ENCODE results near the gene INPP5D. TPM values are rescaled to one million over a fixed set of nuclear protein-coding genes. Genes with fewer than 3 reads are reported as not detected.
A peak's percentile ranks its signal among the peaks of the same experiment; 100 is the strongest.

INPP5D gene
- total RNA-seq, 4 donors from 2014 or later = 11.6 to 333 (median 26.2) TPM

DNA sequence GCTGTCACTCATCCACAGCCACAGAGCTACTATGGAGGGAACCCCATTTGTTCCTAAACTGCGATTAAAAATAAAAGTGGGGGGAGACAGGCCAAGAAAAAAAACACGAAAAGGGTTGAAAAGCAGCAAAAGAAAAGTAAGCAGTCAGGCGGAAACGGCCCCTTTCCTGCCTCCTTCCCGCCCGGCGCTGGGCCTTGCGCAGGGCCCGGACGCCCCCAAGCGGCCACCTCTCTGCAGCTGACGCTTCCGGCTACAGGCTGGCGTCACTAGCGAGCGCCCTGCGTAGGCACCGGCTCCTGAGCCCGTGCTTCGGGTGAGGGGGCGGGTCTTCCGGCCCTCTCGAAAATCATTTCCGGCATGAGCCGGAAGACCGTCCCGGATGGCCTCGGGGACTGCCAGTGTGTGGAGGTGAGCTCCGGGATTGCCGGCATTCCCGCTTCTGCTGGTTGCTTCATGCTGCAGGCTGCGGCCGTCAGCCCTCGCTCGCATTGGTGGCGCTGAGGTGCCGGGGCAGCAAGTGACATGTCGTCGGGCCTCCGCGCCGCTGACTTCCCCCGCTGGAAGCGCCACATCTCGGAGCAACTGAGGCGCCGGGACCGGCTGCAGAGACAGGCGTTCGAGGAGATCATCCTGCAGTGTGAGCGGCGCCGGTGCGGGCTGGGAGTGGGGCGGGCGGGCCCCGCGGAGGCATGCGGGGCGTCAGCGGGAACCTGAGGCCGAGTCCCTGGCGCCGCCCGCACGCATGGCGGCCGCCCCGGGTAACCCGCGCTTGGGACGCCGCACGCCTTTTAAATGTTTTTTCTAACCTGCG, 191.4 kb downstream of the INPP5D start, which contains the start of gene ATG16L1:
TSS of gene ATG16L1 (plus strand) at position 368 of the 811 bp plus-strand sequence. CDS start at position 523, 155 bp downstream.
- H3K4me1 ChIP-seq = peaks cover 0 to 22% (median 5%) of the 10 kb centered on the region in 4 donors
- peak; percentile 91 to 93 for TF ChIP-seq POLR2A (IDR thresholded peaks at IDR 0.05)
- TF ChIP-seq, protein P1, sequence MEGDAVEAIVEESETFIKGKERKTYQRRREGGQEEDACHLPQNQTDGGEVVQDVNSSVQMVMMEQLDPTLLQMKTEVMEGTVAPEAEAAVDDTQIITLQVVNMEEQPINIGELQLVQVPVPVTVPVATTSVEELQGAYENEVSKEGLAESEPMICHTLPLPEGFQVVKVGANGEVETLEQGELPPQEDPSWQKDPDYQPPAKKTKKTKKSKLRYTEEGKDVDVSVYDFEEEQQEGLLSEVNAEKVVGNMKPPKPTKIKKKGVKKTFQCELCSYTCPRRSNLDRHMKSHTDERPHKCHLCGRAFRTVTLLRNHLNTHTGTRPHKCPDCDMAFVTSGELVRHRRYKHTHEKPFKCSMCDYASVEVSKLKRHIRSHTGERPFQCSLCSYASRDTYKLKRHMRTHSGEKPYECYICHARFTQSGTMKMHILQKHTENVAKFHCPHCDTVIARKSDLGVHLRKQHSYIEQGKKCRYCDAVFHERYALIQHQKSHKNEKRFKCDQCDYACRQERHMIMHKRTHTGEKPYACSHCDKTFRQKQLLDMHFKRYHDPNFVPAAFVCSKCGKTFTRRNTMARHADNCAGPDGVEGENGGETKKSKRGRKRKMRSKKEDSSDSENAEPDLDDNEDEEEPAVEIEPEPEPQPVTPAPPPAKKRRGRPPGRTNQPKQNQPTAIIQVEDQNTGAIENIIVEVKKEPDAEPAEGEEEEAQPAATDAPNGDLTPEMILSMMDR (IDR thresholded peaks at IDR 0.05) = peak; percentile 84 to 99 (median 96)
- peaks cover 0 to 8% (median 0%) of the 10 kb centered on the region in 3 donors for H3K36me3 ChIP-seq
- H3K27ac ChIP-seq = peak within 1 kb of the TSS; percentile 87 to 91 (median 90)
- no peaks in the 10 kb centered on the region for H3K27me3 ChIP-seq
- peak within 1 kb of the TSS; percentile 89 to 98 (median 95) for H3K4me3 ChIP-seq
- H3K9me3 ChIP-seq = no peaks in the 10 kb centered on the region
- DNase-seq = peak; percentile 94 to 98 (median 98)

GRCh38 chr2:233252227-233252626, 192.1 kb downstream of the INPP5D start:
- no peak for TF ChIP-seq POLR2A (IDR thresholded peaks at IDR 0.05)
- TF ChIP-seq, protein P1 (IDR thresholded peaks at IDR 0.05) = no peak
- H3K4me1 ChIP-seq = peaks cover 0 to 22% (median 5%) of the 10 kb centered on the region in 4 donors
- peaks cover 0 to 15% (median 0%) of the 10 kb centered on the region in 3 donors for H3K36me3 ChIP-seq
- no peaks in the 10 kb centered on the region for H3K9me3 ChIP-seq
- DNase-seq = no peak
- H3K27ac ChIP-seq = peak overlapping the region; percentile 87 to 91 (median 90)
- no peaks in the 10 kb centered on the region for H3K27me3 ChIP-seq
- peak overlapping the region; percentile 89 to 98 (median 95) for H3K4me3 ChIP-seq

DNA sequence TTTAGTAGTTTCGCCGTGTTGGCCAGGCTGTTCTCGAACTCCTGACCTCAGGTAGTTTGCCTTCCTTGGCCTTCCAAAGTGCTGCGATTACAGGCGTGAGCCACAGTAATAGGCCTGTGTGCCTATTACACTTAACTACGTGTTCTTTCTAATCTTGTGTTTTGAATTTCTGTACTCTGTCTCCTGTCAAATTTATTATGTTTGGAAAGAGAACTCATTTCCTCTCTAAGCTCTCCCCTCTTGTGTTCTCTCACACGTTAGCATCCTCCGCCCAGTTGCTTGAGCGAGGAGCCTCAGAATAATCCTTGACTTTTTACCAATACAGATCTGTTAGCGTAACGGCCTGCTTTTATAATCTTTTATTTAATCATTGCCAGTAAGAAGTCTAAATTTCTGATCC, 195.0 kb downstream of the INPP5D start:
- no peak overlapping the region for H3K4me3 ChIP-seq
- peak in 1 of 3 donors; percentile 25 for DNase-seq
- TF ChIP-seq POLR2A (IDR thresholded peaks at IDR 0.05) = no peak
- TF ChIP-seq, protein P1 (IDR thresholded peaks at IDR 0.05) = no peak
- peaks cover 0 to 42% (median 2%) of the 10 kb centered on the region in 3 donors for H3K36me3 ChIP-seq
- no peaks in the 10 kb centered on the region for H3K27me3 ChIP-seq
- H3K9me3 ChIP-seq = no peaks in the 10 kb centered on the region
- H3K27ac ChIP-seq = no peak overlapping the region
- H3K4me1 ChIP-seq = peaks cover 0 to 22% (median 5%) of the 10 kb centered on the region in 4 donors

- Histone ChIP-seq H3K27me3 (no peaks in the 10 kb centered on the region), H3K27ac (no peak overlapping the region), H3K4me3 (no peak overlapping the region), H3K4me1 (peaks cover 0 to 22% (median 5%) of the 10 kb centered on the region in 4 donors), H3K9me3 (no peaks in the 10 kb centered on the region), H3K36me3 (peaks cover 0 to 51% (median 3%) of the 10 kb centered on the region in 3 donors)
- TF ChIP-seq, protein P1 (IDR thresholded peaks at IDR 0.05) = no peak
- no peak for TF ChIP-seq POLR2A (IDR thresholded peaks at IDR 0.05)
- no peak for DNase-seq
Observed at GRCh38 chr2:233256048-233256447, 195.9 kb downstream of the INPP5D start.

Small RNA genes within 50 kb of the gene (small RNA-seq; reads per million reads assigned to genes)
- 0 reads per million in 2 donors for gene RN7SL32P

Other genes starting within 250 kb of the INPP5D start
- 1 to 10 TPM; 3.5 to 9.7 (median 7.3) TPM for gene SNORC, start 190.1 kb upstream of the INPP5D start, total RNA-seq
- 100 to 1,000 TPM in 2 of 4 donors, 10 to 100 TPM in 2; 54.5 to 116 (median 98.1) TPM for gene NGEF, start 47.1 kb upstream of the INPP5D start, total RNA-seq
- not detected for gene NEU2, start 27.7 kb upstream of the INPP5D start, total RNA-seq
- gene ATG16L1, start 191.3 kb downstream of the INPP5D start, total RNA-seq = 100 to 1,000 TPM in 1 of 4 donors, 10 to 100 TPM in 3; 46.4 to 125 (median 58.4) TPM
- gene SAG, start 247.5 kb downstream of the INPP5D start, total RNA-seq = not detected